ENCODE measurements around the gene IFIT5.
A peak's percentile ranks its signal among the peaks of the same experiment; 100 is the strongest.

IFIT5 gene

GRCh38 chr10:89426230-89426868 is 12.0 kb downstream of the IFIT5 start:
- no peak for DNase-seq (ENCODE audit: low read depth, low spot score)
- POLR2A ChIA-PET, result no interaction called here
- CTCF ChIA-PET, result interaction anchor here (0.7 to 8.9 kb wide), 19 partner anchors 9 to 1435 kb away, joined by 3 to 100 read pairs (median 4); partner anchors contain the start of gene KIF20B
- TF ChIP-seq, protein P1, sequence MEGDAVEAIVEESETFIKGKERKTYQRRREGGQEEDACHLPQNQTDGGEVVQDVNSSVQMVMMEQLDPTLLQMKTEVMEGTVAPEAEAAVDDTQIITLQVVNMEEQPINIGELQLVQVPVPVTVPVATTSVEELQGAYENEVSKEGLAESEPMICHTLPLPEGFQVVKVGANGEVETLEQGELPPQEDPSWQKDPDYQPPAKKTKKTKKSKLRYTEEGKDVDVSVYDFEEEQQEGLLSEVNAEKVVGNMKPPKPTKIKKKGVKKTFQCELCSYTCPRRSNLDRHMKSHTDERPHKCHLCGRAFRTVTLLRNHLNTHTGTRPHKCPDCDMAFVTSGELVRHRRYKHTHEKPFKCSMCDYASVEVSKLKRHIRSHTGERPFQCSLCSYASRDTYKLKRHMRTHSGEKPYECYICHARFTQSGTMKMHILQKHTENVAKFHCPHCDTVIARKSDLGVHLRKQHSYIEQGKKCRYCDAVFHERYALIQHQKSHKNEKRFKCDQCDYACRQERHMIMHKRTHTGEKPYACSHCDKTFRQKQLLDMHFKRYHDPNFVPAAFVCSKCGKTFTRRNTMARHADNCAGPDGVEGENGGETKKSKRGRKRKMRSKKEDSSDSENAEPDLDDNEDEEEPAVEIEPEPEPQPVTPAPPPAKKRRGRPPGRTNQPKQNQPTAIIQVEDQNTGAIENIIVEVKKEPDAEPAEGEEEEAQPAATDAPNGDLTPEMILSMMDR (IDR thresholded peaks at IDR 0.05; ENCODE audit: insufficient read depth, low read length, missing control alignments), result peak; percentile 49
- no peak overlapping the region for H3K4me3 ChIP-seq (ENCODE audit: low read depth, low read length)

DNA sequence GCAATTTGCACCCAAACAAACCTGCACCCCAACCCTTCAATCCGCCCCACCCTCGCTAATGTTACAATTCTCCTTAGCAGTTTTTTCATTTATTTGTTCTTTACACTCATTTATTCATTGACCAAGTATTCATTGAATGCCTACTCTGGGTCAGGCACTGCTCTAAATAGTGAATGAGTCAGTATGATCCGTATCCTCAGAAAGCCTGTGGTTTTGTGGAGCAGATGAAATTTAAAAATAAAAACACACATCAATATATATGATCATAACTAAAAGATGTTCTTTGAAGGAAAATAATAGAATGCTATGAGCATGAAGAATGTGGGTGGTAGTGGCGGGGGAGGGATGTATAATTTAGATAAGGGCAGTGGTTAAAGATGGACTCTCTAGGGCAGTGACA is 13.3 kb downstream of the IFIT5 start:
- ChIA-PET POLR2A (no interaction called here), CTCF (interaction anchor here (1.0 to 8.9 kb wide), 8 partner anchors 10 to 154 kb away, joined by 3 to 100 read pairs (median 23); no protein-coding TSS in a partner anchor)
- no peak overlapping the region for H3K4me3 ChIP-seq (ENCODE audit: low read depth, low read length)
- TF ChIP-seq, protein P1 (IDR thresholded peaks at IDR 0.05; ENCODE audit: insufficient read depth, low read length, missing control alignments), result no peak
- no peak for DNase-seq (ENCODE audit: low read depth, low spot score)

GRCh38 chr10:89428877-89429276 is 14.5 kb downstream of the IFIT5 start:
- ChIA-PET POLR2A (no interaction called here), CTCF (interaction anchor here (0.8 to 8.9 kb wide), 6 partner anchors 123 to 214 kb away, joined by 3 to 100 read pairs (median 38); no protein-coding TSS in a partner anchor)
- no peak for DNase-seq (ENCODE audit: low read depth, low spot score)
- no peak overlapping the region for H3K4me3 ChIP-seq (ENCODE audit: low read depth, low read length)
- TF ChIP-seq, protein P1 (IDR thresholded peaks at IDR 0.05; ENCODE audit: insufficient read depth, low read length, missing control alignments), result no peak

GRCh38 chr10:89431977-89432376 is 17.6 kb downstream of the IFIT5 start:
- TF ChIP-seq, protein P1 (IDR thresholded peaks at IDR 0.05; ENCODE audit: insufficient read depth, low read length, missing control alignments), result no peak
- CTCF ChIA-PET, result interaction anchor here (1.0 to 2.4 kb wide), 8 partner anchors 13 to 149 kb away, joined by 3 to 13 read pairs (median 4); no protein-coding TSS in a partner anchor
- no peak overlapping the region for H3K4me3 ChIP-seq (ENCODE audit: low read depth, low read length)
- POLR2A ChIA-PET, result no interaction called here
- no peak for DNase-seq (ENCODE audit: low read depth, low spot score)

- CTCF ChIA-PET, result interaction anchor here (1.1 kb wide), 1 partner anchor 126 kb away, joined by 4 read pairs; no protein-coding TSS in a partner anchor
- TF ChIP-seq, protein P1 (IDR thresholded peaks at IDR 0.05; ENCODE audit: insufficient read depth, low read length, missing control alignments), result no peak
- H3K4me3 ChIP-seq (ENCODE audit: low read depth, low read length), result no peak overlapping the region
- no peak for DNase-seq (ENCODE audit: low read depth, low spot score)
- POLR2A ChIA-PET, result no interaction called here
Observed at GRCh38 chr10:89438525-89438924, 24.2 kb downstream of the IFIT5 start.

DNA sequence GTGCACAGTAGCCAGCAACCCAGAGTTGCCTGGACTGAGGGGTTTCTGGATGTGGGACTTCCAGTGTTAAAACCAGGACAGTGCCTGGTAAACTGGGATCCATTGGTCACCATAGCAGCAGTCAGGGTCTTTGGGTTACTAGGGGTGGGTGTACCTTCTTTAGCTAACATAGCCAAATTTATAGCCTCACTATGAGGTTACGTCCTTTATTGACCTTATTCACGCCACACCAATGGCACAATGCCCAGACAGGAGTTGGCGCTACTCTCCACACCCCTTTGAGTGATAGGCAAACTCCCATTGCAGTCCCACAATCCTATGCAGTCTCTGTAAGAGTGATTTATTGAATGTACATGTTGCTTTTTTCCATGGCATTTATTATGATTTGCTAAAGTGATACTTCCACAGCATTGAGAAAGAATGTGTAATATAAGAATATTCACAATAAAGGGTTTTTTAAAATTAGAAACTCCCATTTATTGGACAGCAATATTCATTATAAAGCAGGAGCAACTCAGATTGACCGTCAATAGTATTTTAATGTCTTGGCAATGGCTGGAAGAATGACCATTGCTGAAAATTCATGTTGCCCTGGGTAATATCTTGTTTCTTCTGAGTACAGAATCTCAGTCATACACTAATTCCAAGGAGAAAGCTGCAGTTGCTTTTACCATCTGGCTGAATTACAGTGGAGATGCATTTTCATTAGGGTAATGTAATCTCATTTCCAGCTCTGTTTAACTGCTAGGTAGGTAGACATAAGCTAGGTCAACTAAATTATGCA is 26.1 kb downstream of the IFIT5 start:
- CTCF ChIA-PET, result interaction anchor here (1.7 kb wide), 1 partner anchor 11 kb away, joined by 5 read pairs; no protein-coding TSS in a partner anchor
- TF ChIP-seq, protein P1 (IDR thresholded peaks at IDR 0.05; ENCODE audit: insufficient read depth, low read length, missing control alignments), result no peak
- no peak for DNase-seq (ENCODE audit: low read depth, low spot score)
- POLR2A ChIA-PET, result interaction anchor here (0.6 kb wide), 1 partner anchor 464 kb away, joined by 3 read pairs; no protein-coding TSS in a partner anchor
- H3K4me3 ChIP-seq (ENCODE audit: low read depth, low read length), result no peak overlapping the region

All from AG04449 (cell line).